B cell (primary cell): ENCODE results near the gene ACBD3. TPM values are rescaled to one million over a fixed set of nuclear protein-coding genes. Genes with fewer than 3 reads are reported as not detected.

Experiments
- ATAC-seq: fragments of 200-7000 bp; cut with Tn5 transposase; one replicate; pipeline ENCODE4 v1.10.0; 2021; ENCODE audit warnings: low read depth, mild to moderate bottlenecking, moderate number of reproducible peaks, moderate library complexity
- CTCF ChIA-PET: fragments of 350-600 bp; sonication (Branson Sonifier 250); formaldehyde crosslinking; loops from one replicate; lab custom pipeline; 2021; ENCODE audit warnings: antibody characterized with exemption, inconsistent platforms; lab: Charles Lee
- POLR2A ChIA-PET: fragments of 350-600 bp; sonication (Branson Sonifier 250); formaldehyde crosslinking; loops from one replicate; lab custom pipeline; 2021; ENCODE audit warnings: antibody characterized with exemption; lab: Charles Lee
- DNase-seq: peaks from one replicate; pipeline ENCODE4 v3.0.0; 2013
- H2AFZ ChIP-seq: 2 replicates; pipeline ENCODE4 v1.6.1; 2012; ENCODE audit warnings: mild to moderate bottlenecking, low read depth, low read length; ENCODE audit not compliant: insufficient read depth, poor library complexity, severe bottlenecking
- H3K27ac ChIP-seq, 2 donors: 1 replicate in 1 of 2; 2 replicates in 1 of 2; pipeline ENCODE4 v1.5.1; 2012 to 2013; ENCODE audit warnings: low read length in 2 of 2, mild to moderate bottlenecking in 2 of 2, moderate library complexity in 1 of 2
- H3K27me3 ChIP-seq, 4 experiments: fragments of 200-600 bp in 1 of 4; sonication (generic) in 1 of 4; replicated peaks in 1 of 4; 1 replicate in 2 of 4; 2 replicates in 2 of 4; pipeline versions ENCODE4 v1.6.1 to v1.7.0; 2013 to 2016; ENCODE audit warnings: low read length in 3 of 4, mild to moderate bottlenecking in 2 of 4, mixed read lengths in 1 of 4, moderate library complexity in 1 of 4; ENCODE audit not compliant: insufficient read depth in 4 of 4, control insufficient read depth in 3 of 4; ENCODE audit errors: control extremely low read depth in 1 of 4
- H3K36me3 ChIP-seq, 2 experiments: replicated peaks in 1 of 2; 1 replicate in 1 of 2; 2 replicates in 1 of 2; pipeline versions ENCODE4 v1.6.1 to v1.7.1; 2013; ENCODE audit warnings: low read length in 1 of 2; ENCODE audit not compliant: insufficient read depth in 2 of 2, control insufficient read depth in 1 of 2; ENCODE audit errors: control extremely low read depth in 1 of 2, extremely low read depth in 1 of 2
- H3K4me1 ChIP-seq, 2 donors: fragments of 200-600 bp in 1 of 2; sonication (generic) in 1 of 2; 1 replicate in 1 of 2; 2 replicates in 1 of 2; pipeline versions ENCODE4 v1.5.1 to v1.6.1; 2013 to 2017; ENCODE audit warnings: low read length in 2 of 2; ENCODE audit not compliant: control insufficient read depth in 2 of 2, insufficient read depth in 2 of 2
- H3K4me2 ChIP-seq: replicated peaks from 2 replicates; pipeline ENCODE3; 2012; ENCODE audit warnings: mild to moderate bottlenecking, low read depth, low read length; ENCODE audit not compliant: poor library complexity, severe bottlenecking
- H3K4me3 ChIP-seq, 5 experiments: fragments of 200-600 bp in 1 of 5; sonication (generic) in 1 of 5; 1 replicate in 3 of 5; 2 replicates in 2 of 5; pipeline versions ENCODE4 v1.5.1 to v1.7.0; 2011 to 2016; ENCODE audit warnings: low read length in 4 of 5, mild to moderate bottlenecking in 4 of 5, low read depth in 2 of 5, control low read depth in 1 of 5, moderate library complexity in 1 of 5; ENCODE audit not compliant: insufficient read depth in 1 of 5; ENCODE audit errors: control extremely low read depth in 1 of 5, extremely low read depth in 1 of 5
- H3K79me2 ChIP-seq: fragments of 200-600 bp; sonication (generic); one replicate; pipeline ENCODE4 v1.6.0; 2016; ENCODE audit warnings: low read length; ENCODE audit not compliant: control insufficient read depth, insufficient read depth
- H3K9ac ChIP-seq: fragments of 200-600 bp; sonication (generic); 2 replicates; pipeline ENCODE4 v1.6.1; 2017; ENCODE audit warnings: mild to moderate bottlenecking, low read length, moderate library complexity
- H3K9me3 ChIP-seq, 3 donors: one replicate each; pipeline versions ENCODE4 v1.6.1 to v1.7.1; 2013; ENCODE audit warnings: low read length in 2 of 3; ENCODE audit not compliant: control insufficient read depth in 2 of 3, insufficient read depth in 1 of 3; ENCODE audit errors: control extremely low read depth in 1 of 3
- H4K20me1 ChIP-seq: 2 replicates; pipeline ENCODE4 v1.6.0; 2012; ENCODE audit warnings: mild to moderate bottlenecking, low read length; ENCODE audit not compliant: insufficient read depth, control insufficient read depth, poor library complexity, severe bottlenecking
- H3K27ac Mint-ChIP-seq: one replicate; pipeline ENCODE4 v1.8.0; 2021; ENCODE audit warnings: mixed read lengths
- H3K27me3 Mint-ChIP-seq: one replicate; pipeline ENCODE4 v1.8.0; 2021; ENCODE audit warnings: mixed read lengths
- H3K4me1 Mint-ChIP-seq: one replicate; pipeline ENCODE4 v1.8.0; 2021; ENCODE audit warnings: mixed read lengths
- H3K4me3 Mint-ChIP-seq: one replicate; pipeline ENCODE4 v1.8.0; 2021; ENCODE audit warnings: mixed read lengths
- H3K9me3 Mint-ChIP-seq: one replicate; pipeline ENCODE4 v1.8.0; 2022; ENCODE audit warnings: mixed read lengths; ENCODE audit not compliant: insufficient read depth
- EZH2 ChIP-seq: IDR thresholded peaks from 2 replicates; pipeline ENCODE4 v1.6.1; 2012; ENCODE audit warnings: borderline replicate concordance, low read depth, mild to moderate bottlenecking, moderate library complexity, low read length; ENCODE audit not compliant: insufficient read depth, poor library complexity, severe bottlenecking
- WGBS: methylation state at CpG from one replicate; pipeline ENCODE4 v1.1.5; 2013; ENCODE audit warnings: missing lambda C conversion rate; ENCODE audit not compliant: insufficient coverage; 5-methylcytosine and 5-hydroxymethylcytosine counted together
- intact Hi-C: fragments of 100-400 bp; cut with micrococcal nuclease; formaldehyde crosslinking; loops from one replicate; pipeline ENCODE4 v1.10.0; 2022
- polyA plus RNA-seq: library from polyadenylated mRNA; depleted of rRNA; stranded (reverse); fragments of >200 nt; gene quantifications from 2 replicates; pipeline ENCODE4 v1.2.3, GENCODE V29; 2012
- total RNA-seq, 2 donors: library from RNA; stranded (reverse); fragments of 120-200 nt in 1 of 2; gene quantifications; 1 replicate in 1 of 2; 2 replicates in 1 of 2; pipeline versions ENCODE4 v1.2.3 to v1.2.4, GENCODE V29; 2013 to 2022
- TF ChIP-seq, protein P1 (sequence below): fragments of 200-600 bp; IDR thresholded peaks from one replicate; pipeline ENCODE4 v1.8.0; 2022; ENCODE audit warnings: antibody characterized with exemption, mild to moderate bottlenecking

Gene ACBD3
- total and polyA plus RNA-seq, 2 donors (not counting 1 experiment from before 2014, with no cell fraction given), result 16.2 to 60.6 TPM

DNA sequence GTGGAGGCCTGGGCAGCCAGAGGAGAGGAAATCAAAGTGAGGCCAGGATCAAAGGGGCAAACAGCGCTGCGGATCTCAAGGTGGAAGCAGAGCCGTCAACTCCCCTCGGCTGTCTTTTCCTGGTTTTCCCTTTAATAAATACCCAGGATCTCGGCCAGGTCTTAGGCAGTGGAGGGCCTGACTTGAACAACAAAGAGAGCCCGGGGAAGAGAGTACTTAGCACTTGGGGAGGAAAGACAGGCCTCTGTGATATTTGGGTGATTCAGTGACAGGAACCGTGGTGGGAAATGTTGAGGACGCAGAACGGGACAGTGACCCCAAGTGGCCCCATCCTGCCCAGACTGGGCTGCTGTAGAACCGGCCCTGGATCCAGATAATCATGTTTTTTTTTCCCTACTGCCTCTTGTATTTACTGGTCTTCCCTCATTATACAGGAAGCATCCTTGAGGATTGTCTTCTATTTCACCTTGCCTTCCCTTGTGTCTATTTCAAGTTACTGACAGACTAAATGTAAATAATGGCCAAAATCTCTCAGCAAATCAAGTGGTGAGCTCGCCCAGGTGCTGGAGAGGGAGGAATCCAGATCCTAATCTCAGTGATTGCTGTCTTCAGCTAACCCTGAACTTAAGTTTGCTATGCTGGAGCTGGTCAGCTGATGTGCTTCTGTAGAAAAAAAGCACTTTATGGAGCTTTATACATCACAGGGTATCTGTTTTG, 34.1 kb upstream of the ACBD3 start:
- no peaks in the 10 kb centered on the region for H3K9me3 ChIP-seq
- H2AFZ ChIP-seq, result no peak overlapping the region
- Mint-ChIP-seq H3K4me1 (peaks cover 10% of the 10 kb centered on the region), H3K27ac (no peak overlapping the region), H3K4me3 (no peak overlapping the region), H3K27me3 (peaks cover 1% of the 10 kb centered on the region), H3K9me3 (no peaks in the 10 kb centered on the region)
- peaks cover 0 to 21% (median 9%) of the 10 kb centered on the region in 4 experiments for H3K27me3 ChIP-seq
- H3K4me1 ChIP-seq, result peaks cover 5 to 16% of the 10 kb centered on the region in 2 donors
- CTCF ChIA-PET, result no interaction called here
- DNase-seq (no peak), ATAC-seq (no peak)
- intact Hi-C loops, result no loop called here
- no peaks in the 10 kb centered on the region for H3K79me2 ChIP-seq
- no peaks in the 10 kb centered on the region for H4K20me1 ChIP-seq
- H3K4me2 ChIP-seq, result no peak overlapping the region
- WGBS, result 83% methylated on average over 10 of the region's 11 CpGs
- H3K36me3 ChIP-seq, result no peaks in the 10 kb centered on the region
- no peak overlapping the region for H3K4me3 ChIP-seq
- H3K9ac ChIP-seq, result no peak overlapping the region
- no peak overlapping the region for H3K27ac ChIP-seq
- POLR2A ChIA-PET, result no interaction called here
- TF ChIP-seq, protein P1, sequence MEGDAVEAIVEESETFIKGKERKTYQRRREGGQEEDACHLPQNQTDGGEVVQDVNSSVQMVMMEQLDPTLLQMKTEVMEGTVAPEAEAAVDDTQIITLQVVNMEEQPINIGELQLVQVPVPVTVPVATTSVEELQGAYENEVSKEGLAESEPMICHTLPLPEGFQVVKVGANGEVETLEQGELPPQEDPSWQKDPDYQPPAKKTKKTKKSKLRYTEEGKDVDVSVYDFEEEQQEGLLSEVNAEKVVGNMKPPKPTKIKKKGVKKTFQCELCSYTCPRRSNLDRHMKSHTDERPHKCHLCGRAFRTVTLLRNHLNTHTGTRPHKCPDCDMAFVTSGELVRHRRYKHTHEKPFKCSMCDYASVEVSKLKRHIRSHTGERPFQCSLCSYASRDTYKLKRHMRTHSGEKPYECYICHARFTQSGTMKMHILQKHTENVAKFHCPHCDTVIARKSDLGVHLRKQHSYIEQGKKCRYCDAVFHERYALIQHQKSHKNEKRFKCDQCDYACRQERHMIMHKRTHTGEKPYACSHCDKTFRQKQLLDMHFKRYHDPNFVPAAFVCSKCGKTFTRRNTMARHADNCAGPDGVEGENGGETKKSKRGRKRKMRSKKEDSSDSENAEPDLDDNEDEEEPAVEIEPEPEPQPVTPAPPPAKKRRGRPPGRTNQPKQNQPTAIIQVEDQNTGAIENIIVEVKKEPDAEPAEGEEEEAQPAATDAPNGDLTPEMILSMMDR, result no peak
- TF ChIP-seq EZH2, result no peak

DNA sequence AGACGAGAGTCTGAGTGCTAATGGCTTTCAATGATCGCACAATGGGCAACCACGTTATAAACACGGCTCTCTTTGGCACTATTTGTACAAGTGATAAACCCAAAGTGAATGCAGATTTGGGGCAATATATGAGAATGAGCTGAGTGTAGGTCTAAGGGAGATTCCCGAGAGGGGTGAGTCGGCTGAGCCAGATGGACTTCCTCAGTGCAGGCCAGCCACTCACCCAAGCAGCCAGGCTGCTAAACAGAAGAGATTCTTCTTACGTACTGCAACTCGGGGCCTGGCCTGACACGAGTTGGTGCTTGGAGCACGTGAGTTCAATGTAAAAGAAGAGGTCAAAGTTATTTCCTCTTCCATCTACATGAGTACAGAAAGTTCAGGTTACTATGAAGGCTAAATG, 30.7 kb upstream of the ACBD3 start:
- no peaks in the 10 kb centered on the region for H3K27me3 ChIP-seq
- TF ChIP-seq, protein P1, result no peak
- H3K4me3 ChIP-seq, result no peak overlapping the region
- ChIA-PET POLR2A (no interaction called here), CTCF (no interaction called here)
- WGBS, result 97% methylated on average over 6 of the region's 10 CpGs
- H3K9me3 Mint-ChIP-seq, result no peaks in the 10 kb centered on the region
- no peaks in the 10 kb centered on the region for H3K9me3 ChIP-seq
- peaks cover 10% of the 10 kb centered on the region for H3K4me1 Mint-ChIP-seq
- no peak overlapping the region for H3K4me2 ChIP-seq
- H3K4me1 ChIP-seq, result peaks cover 8 to 11% of the 10 kb centered on the region in 2 donors
- H4K20me1 ChIP-seq, result no peaks in the 10 kb centered on the region
- H3K79me2 ChIP-seq, result no peaks in the 10 kb centered on the region
- H2AFZ ChIP-seq, result no peak overlapping the region
- H3K9ac ChIP-seq, result no peak overlapping the region
- no peaks in the 10 kb centered on the region for H3K36me3 ChIP-seq
- no peak for DNase-seq
- H3K27ac Mint-ChIP-seq, result no peak overlapping the region
- H3K27me3 Mint-ChIP-seq, result no peaks in the 10 kb centered on the region
- no peak for ATAC-seq
- no peak overlapping the region for H3K27ac ChIP-seq
- H3K4me3 Mint-ChIP-seq, result no peak overlapping the region
- intact Hi-C loops, result no loop called here
